ENCODE data around the gene UTP14C.

GRCh38 chr13:52020191-52020590 is 4.3 kb upstream of the UTP14C start:
- TF ChIP-seq CTCF (IDR thresholded peaks at IDR 0.05) (no peak), POLR2A (IDR thresholded peaks at IDR 0.05) (no peak), POLR2AphosphoS5 (IDR thresholded peaks at IDR 0.05; ENCODE audit: insufficient read depth in 1 of 2, low read depth in 1 of 2) (no peak)

All from vagina (tissue), 2 donors.